Uterus (tissue), 4 donors: ENCODE measurements around the gene FAM228A. TPM values are rescaled to one million over a fixed set of nuclear protein-coding genes. Genes with fewer than 3 reads are reported as not detected.
"Not testable (repeated sequence)": the region's sequence is repeated elsewhere in the genome, so short reads cannot be mapped to it uniquely, and the experiment has no call there.

Experiments used
- DNase-seq, 2 donors: peaks; one replicate each; pipeline ENCODE4 v3.0.0-alpha.2; 2019 to 2020
- H3K27ac ChIP-seq, 2 donors: fragments of 200-600 bp; sonication (generic); 1 replicate in 1 of 2; 2 replicates in 1 of 2; pipeline ENCODE4 v1.5.1; 2016 to 2018
- H3K27me3 ChIP-seq, 2 donors: fragments of 200-600 bp; sonication (generic); one replicate each; pipeline ENCODE4 v1.5.1; 2018 to 2019; ENCODE audit warnings: control low read depth in 1 of 2
- H3K36me3 ChIP-seq, 2 donors: fragments of 200-600 bp; sonication (generic); one replicate each; pipeline ENCODE4 v1.5.1; 2019; ENCODE audit warnings: control low read depth in 1 of 2
- H3K4me1 ChIP-seq, 2 donors: fragments of 200-600 bp; sonication (generic); one replicate each; pipeline ENCODE4 v1.5.1; 2018 to 2019; ENCODE audit warnings: control low read depth in 1 of 2
- H3K4me3 ChIP-seq, 2 donors: fragments of 200-600 bp; sonication (generic); 1 replicate in 1 of 2; 2 replicates in 1 of 2; pipeline ENCODE4 v1.5.1; 2018 to 2019; ENCODE audit warnings: mild to moderate bottlenecking in 1 of 2
- H3K9me3 ChIP-seq, 2 donors: fragments of 200-600 bp; sonication (generic); one replicate each; pipeline ENCODE4 v1.5.1; 2019; ENCODE audit warnings: control low read depth in 1 of 2
- CTCF ChIP-seq, 4 experiments: fragments of 200-600 bp in 2 of 4; fragments of 450-650 bp in 2 of 4; sonication (generic) in 2 of 4; IDR thresholded peaks; one replicate each; pipeline ENCODE4 v1.5.1; 2016 to 2019; ENCODE audit warnings: antibody characterized with exemption in 4 of 4, mild to moderate bottlenecking in 2 of 4, moderate library complexity in 1 of 4
- POLR2A ChIP-seq, 2 donors: fragments of 450-650 bp; IDR thresholded peaks; one replicate each; pipeline ENCODE4 v1.6.1; 2016; ENCODE audit warnings: antibody characterized with exemption in 2 of 2, mild to moderate bottlenecking in 1 of 2, moderate library complexity in 1 of 2
- intact Hi-C: fragments of 100-400 bp; cut with DNase I; formaldehyde crosslinking; loops from one replicate; pipeline ENCODE4 v1.15.1; 2023; ENCODE audit warnings: low total_unique reads
- total RNA-seq, 4 donors: library from RNA; depleted of rRNA in 3 of 4; stranded (reverse); fragments of >200 nt in 3 of 4; gene quantifications; one replicate each; pipeline versions ENCODE4 v1.1.0 to v1.2.4, GENCODE V29; 2014 to 2023
- donor health status: DM: yes; HTN: yes; CAD: no.

Gene FAM228A
- total RNA-seq, 4 donors from 2014 or later, result 1.4 to 3.1 (median 3.0) TPM; not detected in 1

GRCh38 chr2:24183366-24184069 is 8.7 kb downstream of the FAM228A start:
- intact Hi-C loops, result no loop called here
- no peaks in the 10 kb centered on the region for H3K27me3 ChIP-seq
- no peak overlapping the region for H3K4me3 ChIP-seq
- TF ChIP-seq POLR2A (IDR thresholded peaks at IDR 0.05) (no peak), CTCF (IDR thresholded peaks at IDR 0.05) (no peak)
- H3K9me3 ChIP-seq, result no peaks in the 10 kb centered on the region
- no peaks in the 10 kb centered on the region for H3K36me3 ChIP-seq
- H3K27ac ChIP-seq, result no peak overlapping the region
- H3K4me1 ChIP-seq, result no peaks in the 10 kb centered on the region
- DNase-seq, result no peak

- Histone ChIP-seq H3K9me3 (no peaks in the 10 kb centered on the region), H3K36me3 (no peaks in the 10 kb centered on the region), H3K4me3 (no peak overlapping the region), H3K27me3 (no peaks in the 10 kb centered on the region), H3K27ac (no peak overlapping the region), H3K4me1 (no peaks in the 10 kb centered on the region)
- intact Hi-C loops, result no loop called here
- TF ChIP-seq CTCF (IDR thresholded peaks at IDR 0.05) (no peak), POLR2A (IDR thresholded peaks at IDR 0.05) (no peak)
- no peak for DNase-seq
Measured at GRCh38 chr2:24189551-24189950, 14.7 kb downstream of the FAM228A start.

GRCh38 chr2:24190503-24190902 is 15.7 kb downstream of the FAM228A start:
- no peak for DNase-seq
- Histone ChIP-seq H3K36me3 (no peaks in the 10 kb centered on the region), H3K4me3 (no peak overlapping the region), H3K4me1 (no peaks in the 10 kb centered on the region), H3K27ac (no peak overlapping the region), H3K9me3 (no peaks in the 10 kb centered on the region), H3K27me3 (no peaks in the 10 kb centered on the region)
- intact Hi-C loops, result no loop called here
- TF ChIP-seq CTCF (IDR thresholded peaks at IDR 0.05) (no peak), POLR2A (IDR thresholded peaks at IDR 0.05) (no peak)

- H3K4me1 ChIP-seq, result no peaks in the 10 kb centered on the region
- H3K27ac ChIP-seq, result no peak overlapping the region
- H3K4me3 ChIP-seq, result no peak overlapping the region
- H3K27me3 ChIP-seq, result no peaks in the 10 kb centered on the region
- intact Hi-C loops, result no loop called here
- H3K36me3 ChIP-seq, result no peaks in the 10 kb centered on the region
- TF ChIP-seq POLR2A (IDR thresholded peaks at IDR 0.05) (no peak), CTCF (IDR thresholded peaks at IDR 0.05) (no peak)
- H3K9me3 ChIP-seq, result no peaks in the 10 kb centered on the region
- DNase-seq, result no peak
Measured at GRCh38 chr2:24191156-24191555, 16.3 kb downstream of the FAM228A start.

GRCh38 chr2:24191848-24192247 is 17.0 kb downstream of the FAM228A start:
- DNase-seq, result no peak
- TF ChIP-seq POLR2A (IDR thresholded peaks at IDR 0.05) (no peak), CTCF (IDR thresholded peaks at IDR 0.05) (no peak)
- no peaks in the 10 kb centered on the region for H3K27me3 ChIP-seq
- no peaks in the 10 kb centered on the region for H3K36me3 ChIP-seq
- no peaks in the 10 kb centered on the region for H3K9me3 ChIP-seq
- H3K4me1 ChIP-seq, result no peaks in the 10 kb centered on the region
- no peak overlapping the region for H3K27ac ChIP-seq
- intact Hi-C loops, result no loop called here
- H3K4me3 ChIP-seq, result no peak overlapping the region

- intact Hi-C loops, H3K27ac ChIP-seq, H3K36me3 ChIP-seq, H3K9me3 ChIP-seq, H3K4me3 ChIP-seq, H3K27me3 ChIP-seq, H3K4me1 ChIP-seq, DNase-seq: not testable (repeated sequence)
Measured at GRCh38 chr2:24197213-24197612, 22.4 kb downstream of the FAM228A start.
